AG08395 (cell line): Measurements from ENCODE around the gene SRGAP1.

ENCODE experiments used
- DNase-seq: peaks from one replicate; pipeline ENCODE4 v3.0.0; 2012; ENCODE audit warnings: mixed read lengths, low spot score

The SRGAP1 gene

DNA sequence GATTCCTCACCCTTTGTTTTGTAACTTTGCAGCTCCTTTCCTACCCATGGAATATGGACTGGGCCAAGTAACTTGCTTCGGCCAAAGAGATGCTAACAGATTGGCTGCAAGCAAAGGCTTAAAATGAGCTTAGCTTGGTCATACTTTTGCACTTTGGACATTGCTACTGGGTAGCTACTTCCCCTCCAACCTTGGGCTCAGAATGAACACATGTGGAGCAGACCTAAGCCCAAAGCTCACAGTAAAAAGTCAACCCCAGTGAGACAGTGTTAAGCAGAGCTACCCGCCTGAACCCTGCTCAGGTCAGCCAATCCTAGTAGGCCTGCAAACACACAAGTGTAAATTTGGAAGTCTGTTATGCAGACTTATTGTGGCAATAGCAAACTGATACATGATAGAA lies 363.0 kb downstream of the SRGAP1 start:
- DNase-seq: no peak
